Glutamatergic neuron (in vitro differentiated cells): ENCODE results near the gene CFHR5. TPM values are rescaled to one million over a fixed set of nuclear protein-coding genes. Genes with fewer than 3 reads are reported as not detected.
"Not testable (repeated sequence)": the region's sequence is repeated elsewhere in the genome, so short reads cannot be mapped to it uniquely, and the experiment has no call there.

Experiments used
- DNase-seq: peaks from one replicate; pipeline ENCODE4 v3.0.0; 2022
- H3K27ac Mint-ChIP-seq: one replicate; pipeline ENCODE4 v1.8.0; 2020; ENCODE audit warnings: mild to moderate bottlenecking, mixed read lengths, inconsistent platforms; ENCODE audit not compliant: unreplicated experiment
- H3K27me3 Mint-ChIP-seq: one replicate; pipeline ENCODE4 v1.8.0; 2020; ENCODE audit warnings: mild to moderate bottlenecking, moderate library complexity, mixed read lengths, inconsistent platforms; ENCODE audit not compliant: unreplicated experiment
- H3K36me3 Mint-ChIP-seq: one replicate; pipeline ENCODE4 v1.8.0; 2020; ENCODE audit warnings: mild to moderate bottlenecking, mixed read lengths, inconsistent platforms; ENCODE audit not compliant: unreplicated experiment
- H3K4me1 Mint-ChIP-seq: one replicate; pipeline ENCODE4 v1.8.0; 2020; ENCODE audit warnings: mild to moderate bottlenecking, low read depth, mixed read lengths, inconsistent platforms; ENCODE audit not compliant: unreplicated experiment
- H3K4me3 Mint-ChIP-seq: one replicate; pipeline ENCODE4 v1.8.0; 2020; ENCODE audit warnings: mild to moderate bottlenecking, mixed read lengths, inconsistent platforms; ENCODE audit not compliant: unreplicated experiment
- H3K9me3 Mint-ChIP-seq: one replicate; pipeline ENCODE4 v1.8.0; 2020; ENCODE audit warnings: mild to moderate bottlenecking, moderate library complexity, mixed read lengths, inconsistent platforms; ENCODE audit not compliant: unreplicated experiment
- total RNA-seq: library from RNA; stranded (reverse); fragmentation: NEBNext Ultra II Directional; extraction: Animal tissue kit (Norgen Biotek cat#: 25700); gene quantifications from one replicate; pipeline ENCODE4 v1.2.1, GENCODE V29; 2021; ENCODE audit not compliant: unreplicated experiment
- TF ChIP-seq, protein P1 (sequence below): fragments of 200-600 bp; sonication (generic); IDR thresholded peaks from one replicate; pipeline ENCODE4 v1.5.0; 2021; ENCODE audit not compliant: partially characterized antibody, unreplicated experiment

CFHR5 gene
- total RNA-seq, 1 donor from 2014 or later = not detected

DNA sequence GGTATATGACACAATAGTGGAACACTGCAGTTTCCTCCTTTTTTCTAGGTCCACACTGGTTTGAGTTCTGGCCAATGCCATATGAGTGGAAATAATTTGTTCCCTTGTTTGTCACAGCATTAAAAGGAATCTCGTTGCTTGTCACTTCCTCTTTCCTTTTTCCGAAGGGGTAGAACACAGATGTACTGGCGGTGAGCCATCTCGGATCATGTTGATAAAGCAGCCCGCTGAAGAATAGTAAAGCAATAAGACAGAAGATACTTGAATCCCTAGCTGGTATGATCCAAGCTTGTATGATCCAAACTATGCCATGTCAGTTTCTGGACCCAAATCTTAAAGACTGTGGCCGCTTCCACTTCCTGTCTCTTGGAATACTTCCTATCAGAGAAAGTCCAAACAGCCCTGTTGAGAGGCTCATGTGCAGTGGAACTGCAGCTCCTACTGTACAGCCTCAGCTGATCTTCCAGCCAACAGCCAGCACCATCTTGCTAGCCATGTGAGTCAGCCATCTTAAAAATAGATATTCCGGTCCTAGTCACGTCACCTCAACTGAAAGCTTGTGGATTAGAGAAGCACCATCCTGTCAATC is 40.3 kb downstream of the CFHR5 start:
- Mint-ChIP-seq H3K4me3 (no peak overlapping the region), H3K9me3 (peaks cover 2% of the 10 kb centered on the region), H3K4me1 (no peaks in the 10 kb centered on the region), H3K36me3 (no peaks in the 10 kb centered on the region), H3K27ac (no peak overlapping the region), H3K27me3 (no peaks in the 10 kb centered on the region)
- TF ChIP-seq, protein P1, sequence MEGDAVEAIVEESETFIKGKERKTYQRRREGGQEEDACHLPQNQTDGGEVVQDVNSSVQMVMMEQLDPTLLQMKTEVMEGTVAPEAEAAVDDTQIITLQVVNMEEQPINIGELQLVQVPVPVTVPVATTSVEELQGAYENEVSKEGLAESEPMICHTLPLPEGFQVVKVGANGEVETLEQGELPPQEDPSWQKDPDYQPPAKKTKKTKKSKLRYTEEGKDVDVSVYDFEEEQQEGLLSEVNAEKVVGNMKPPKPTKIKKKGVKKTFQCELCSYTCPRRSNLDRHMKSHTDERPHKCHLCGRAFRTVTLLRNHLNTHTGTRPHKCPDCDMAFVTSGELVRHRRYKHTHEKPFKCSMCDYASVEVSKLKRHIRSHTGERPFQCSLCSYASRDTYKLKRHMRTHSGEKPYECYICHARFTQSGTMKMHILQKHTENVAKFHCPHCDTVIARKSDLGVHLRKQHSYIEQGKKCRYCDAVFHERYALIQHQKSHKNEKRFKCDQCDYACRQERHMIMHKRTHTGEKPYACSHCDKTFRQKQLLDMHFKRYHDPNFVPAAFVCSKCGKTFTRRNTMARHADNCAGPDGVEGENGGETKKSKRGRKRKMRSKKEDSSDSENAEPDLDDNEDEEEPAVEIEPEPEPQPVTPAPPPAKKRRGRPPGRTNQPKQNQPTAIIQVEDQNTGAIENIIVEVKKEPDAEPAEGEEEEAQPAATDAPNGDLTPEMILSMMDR = no peak
- DNase-seq = no peak

DNA sequence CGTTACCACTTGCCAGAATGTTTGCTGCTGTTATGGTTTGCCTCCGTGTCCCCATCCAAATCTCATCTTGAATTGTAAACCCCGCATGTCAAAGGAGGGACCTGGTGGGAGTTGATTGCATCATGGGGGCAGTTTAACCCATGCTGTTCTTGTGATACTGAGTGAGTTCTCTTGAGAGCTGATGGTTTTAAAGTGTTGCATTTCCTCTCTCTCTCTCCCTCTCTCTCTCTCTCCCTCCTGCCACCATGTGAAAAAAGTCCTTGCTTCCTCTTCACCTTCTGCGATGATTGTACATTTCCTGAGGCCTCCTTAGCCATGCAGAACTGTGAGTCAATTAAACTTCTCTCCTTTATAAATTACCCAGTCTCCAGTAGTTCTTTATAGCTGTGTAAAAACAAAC is 44.4 kb downstream of the CFHR5 start:
- no peak overlapping the region for H3K27ac Mint-ChIP-seq
- H3K4me3 Mint-ChIP-seq = no peak overlapping the region
- H3K27me3 Mint-ChIP-seq = no peaks in the 10 kb centered on the region
- peaks cover 2% of the 10 kb centered on the region for H3K9me3 Mint-ChIP-seq
- no peak for DNase-seq
- H3K4me1 Mint-ChIP-seq = no peaks in the 10 kb centered on the region
- H3K36me3 Mint-ChIP-seq = no peaks in the 10 kb centered on the region
- TF ChIP-seq, protein P1 = no peak

DNA sequence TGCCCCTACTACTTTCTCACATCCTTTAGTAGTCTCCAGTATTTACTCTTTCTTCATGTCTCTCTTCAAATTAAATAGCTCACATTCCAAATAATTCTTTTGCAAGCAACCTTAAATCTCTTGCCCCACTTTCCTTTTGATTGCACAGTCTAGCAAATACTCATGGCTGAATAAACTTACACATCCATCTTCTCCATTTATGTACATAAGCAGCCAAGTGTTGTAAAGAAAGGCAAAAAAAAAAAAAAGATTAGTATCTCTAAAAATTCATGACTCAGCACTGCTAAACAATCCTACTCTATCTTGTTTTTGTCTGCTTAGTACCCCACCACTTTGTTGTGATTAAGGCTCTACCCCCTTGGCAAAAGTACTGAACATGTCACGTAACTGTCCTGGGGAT is 47.1 kb downstream of the CFHR5 start:
- Mint-ChIP-seq H3K27me3 (no peaks in the 10 kb centered on the region), H3K4me1 (no peaks in the 10 kb centered on the region), H3K4me3 (no peak overlapping the region), H3K36me3 (no peaks in the 10 kb centered on the region), H3K27ac (no peak overlapping the region), H3K9me3 (peaks cover 2% of the 10 kb centered on the region)
- TF ChIP-seq, protein P1 = no peak
- DNase-seq = no peak

DNA sequence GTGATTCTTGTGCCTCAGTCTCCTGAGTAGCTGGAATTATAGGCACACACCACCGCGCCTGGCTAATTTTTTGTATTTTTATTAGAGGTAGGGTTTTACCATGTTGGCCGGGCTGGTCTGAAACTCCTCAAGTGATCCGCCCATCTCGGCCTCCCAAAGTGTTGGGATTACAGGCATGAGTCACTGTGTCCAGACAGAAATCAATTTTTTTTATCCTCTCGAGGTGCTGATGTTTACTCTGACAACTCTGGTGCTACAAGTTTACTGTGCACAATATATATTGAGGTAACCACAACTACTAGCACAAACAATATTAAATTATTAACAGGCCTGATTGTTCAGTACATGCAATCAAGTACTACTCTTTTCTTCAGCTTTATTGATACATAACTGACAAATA is 50.0 kb downstream of the CFHR5 start:
- DNase-seq = no peak
- no peak overlapping the region for H3K4me3 Mint-ChIP-seq
- H3K27ac Mint-ChIP-seq = no peak overlapping the region
- H3K27me3 Mint-ChIP-seq = no peaks in the 10 kb centered on the region
- TF ChIP-seq, protein P1 = no peak
- no peaks in the 10 kb centered on the region for H3K9me3 Mint-ChIP-seq
- no peaks in the 10 kb centered on the region for H3K36me3 Mint-ChIP-seq
- H3K4me1 Mint-ChIP-seq = no peaks in the 10 kb centered on the region

DNA sequence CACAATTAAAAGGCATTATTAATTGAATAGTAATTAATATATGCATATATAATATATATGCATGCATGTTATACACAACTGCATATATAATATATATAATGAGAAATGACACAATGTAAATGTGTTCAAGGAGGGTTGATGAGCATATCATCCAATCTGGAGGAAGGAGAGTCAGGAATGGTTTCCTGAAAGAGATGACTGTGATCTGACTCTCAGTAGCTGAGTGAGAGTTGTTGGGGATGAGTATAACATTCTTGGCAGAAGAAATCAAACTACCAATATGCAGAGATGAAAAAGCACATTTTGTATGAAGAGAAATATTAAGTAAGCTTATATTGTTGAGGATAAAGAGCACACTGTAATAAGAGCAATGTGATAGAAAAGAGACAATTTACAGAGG is 52.4 kb downstream of the CFHR5 start:
- no peak overlapping the region for H3K27ac Mint-ChIP-seq
- H3K4me1 Mint-ChIP-seq = no peaks in the 10 kb centered on the region
- H3K4me3 Mint-ChIP-seq = no peak overlapping the region
- H3K36me3 Mint-ChIP-seq = no peaks in the 10 kb centered on the region
- DNase-seq = no peak
- TF ChIP-seq, protein P1 = no peak
- no peaks in the 10 kb centered on the region for H3K9me3 Mint-ChIP-seq
- no peaks in the 10 kb centered on the region for H3K27me3 Mint-ChIP-seq

DNA sequence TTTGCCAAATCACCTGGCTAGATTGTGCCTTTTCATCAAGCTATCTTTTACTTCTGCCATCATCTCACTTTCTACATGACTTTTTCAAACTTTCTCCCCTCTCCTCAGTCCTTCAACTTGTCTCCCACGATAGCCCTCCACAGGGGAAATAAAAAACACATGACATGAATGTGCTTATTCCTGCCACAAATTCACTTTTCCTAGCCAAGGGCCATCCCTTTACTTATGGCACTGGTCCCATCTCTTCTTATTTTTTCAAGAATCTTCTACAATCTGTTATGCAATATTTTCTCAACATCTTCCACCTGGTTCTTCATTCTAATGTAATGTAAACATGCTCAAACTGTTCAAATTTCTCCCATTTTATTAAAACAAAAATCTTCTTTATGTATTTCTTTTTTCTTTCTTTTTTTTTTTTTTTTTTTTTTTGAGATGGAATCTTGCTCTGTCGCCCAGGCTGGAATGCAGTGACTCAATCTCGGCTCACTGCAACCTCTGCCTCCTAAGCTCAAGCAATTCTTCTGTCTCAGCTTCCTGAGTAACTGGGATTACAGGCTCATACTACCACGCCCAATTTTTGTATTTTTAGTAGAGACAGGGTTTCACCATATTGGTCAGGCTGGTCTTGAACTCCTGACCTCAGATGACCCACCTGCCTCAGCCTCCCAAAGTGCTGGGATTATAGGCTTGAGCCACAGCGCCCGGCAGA is 57.4 kb downstream of the CFHR5 start:
- not testable (repeated sequence) for H3K4me1 Mint-ChIP-seq, DNase-seq, H3K27me3 Mint-ChIP-seq, H3K9me3 Mint-ChIP-seq, H3K4me3 Mint-ChIP-seq, H3K27ac Mint-ChIP-seq, H3K36me3 Mint-ChIP-seq
